MM.1S (cell line): ENCODE data around the gene KCNS3.

Experiments used
- CTCF ChIP-seq: fragments of 300-600 bp; sonication (generic); IDR thresholded peaks from 2 replicates; pipeline ENCODE4 v1.5.1; 2016; ENCODE audit warnings: antibody characterized with exemption, low read length, mixed read lengths
- EZH2 ChIP-seq: fragments of 300-600 bp; sonication (generic); optimal IDR thresholded peaks from 2 replicates; pipeline ENCODE3; 2017; ENCODE audit warnings: low read depth, mild to moderate bottlenecking, antibody characterized with exemption, low read length, mixed read lengths

DNA sequence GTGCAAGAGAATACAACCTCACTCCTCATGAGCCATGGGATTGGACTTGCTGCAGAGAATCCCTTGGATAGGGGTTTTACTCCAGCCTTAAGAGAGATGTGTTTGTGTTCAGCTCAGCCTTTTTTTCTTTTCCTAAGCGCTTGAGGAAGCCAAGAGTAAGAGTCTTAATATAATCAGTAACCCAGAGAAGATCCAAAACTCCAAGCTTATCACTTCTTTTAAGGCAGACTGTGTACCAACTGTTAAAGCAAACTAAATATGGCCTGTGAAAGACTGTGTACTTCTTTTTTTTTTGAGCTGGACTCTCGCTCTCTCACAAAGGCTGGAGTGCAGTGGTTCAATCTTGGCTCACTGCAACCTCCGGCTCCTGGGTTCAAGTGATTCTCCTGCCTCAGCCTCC lies 31.8 kb upstream of the KCNS3 start:
- TF ChIP-seq CTCF = no peak
- TF ChIP-seq EZH2 = no peak
